ENCODE measurements around the gene ABCD3.
A peak's percentile ranks its signal among the peaks of the same experiment; 100 is the strongest.

Gene ABCD3

DNA sequence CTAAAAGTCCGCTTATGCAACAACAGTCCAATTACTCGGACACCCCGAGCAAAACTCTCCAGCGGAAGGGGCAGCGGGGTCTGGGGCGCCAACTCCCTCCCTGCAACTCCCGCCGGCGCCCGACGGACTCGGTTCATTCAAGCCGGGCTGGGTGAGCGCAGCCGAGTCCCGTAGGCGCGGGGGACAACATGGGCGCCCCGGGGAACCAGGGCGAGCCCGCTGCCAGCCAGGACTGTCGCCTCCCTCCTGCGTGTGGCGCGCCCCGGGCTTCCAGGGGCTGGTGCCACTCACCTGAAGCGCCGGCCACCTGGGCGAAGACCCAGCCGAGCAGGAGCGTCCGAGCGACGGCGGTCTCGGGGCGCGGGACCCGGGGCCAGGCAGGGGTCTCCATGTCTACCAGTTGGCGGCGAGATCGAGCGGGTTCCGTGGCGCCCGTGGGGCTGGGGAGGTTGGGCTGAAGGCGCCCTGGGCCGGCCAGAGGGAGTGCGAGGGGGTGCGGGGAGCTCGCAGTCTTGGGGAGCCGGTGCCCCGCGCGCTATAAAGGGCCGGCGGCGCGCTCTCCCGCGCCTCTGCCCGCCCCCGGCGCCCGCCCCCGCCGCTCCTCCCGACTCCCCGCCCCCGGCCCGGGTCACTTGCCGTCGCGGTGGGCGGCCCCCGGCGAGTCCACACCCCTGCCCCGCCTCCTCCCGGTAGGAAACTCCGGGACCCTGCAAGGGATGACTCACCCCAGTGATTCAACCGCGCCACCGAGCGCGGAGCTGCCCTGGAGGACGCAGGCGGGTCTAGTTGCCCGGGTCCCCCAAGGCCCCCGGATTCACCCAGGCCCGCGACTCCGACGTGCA is 123.3 kb downstream of the ABCD3 start, which contains the start of gene F3:
Gene F3 (minus strand): TSS at position 514 of the 842 bp plus-strand sequence. CDS start 123 bp downstream, at position 391.
- peak; percentile 85 for DNase-seq (ENCODE audit: extremely low read depth, low read depth)
- TF ChIP-seq, protein P1, sequence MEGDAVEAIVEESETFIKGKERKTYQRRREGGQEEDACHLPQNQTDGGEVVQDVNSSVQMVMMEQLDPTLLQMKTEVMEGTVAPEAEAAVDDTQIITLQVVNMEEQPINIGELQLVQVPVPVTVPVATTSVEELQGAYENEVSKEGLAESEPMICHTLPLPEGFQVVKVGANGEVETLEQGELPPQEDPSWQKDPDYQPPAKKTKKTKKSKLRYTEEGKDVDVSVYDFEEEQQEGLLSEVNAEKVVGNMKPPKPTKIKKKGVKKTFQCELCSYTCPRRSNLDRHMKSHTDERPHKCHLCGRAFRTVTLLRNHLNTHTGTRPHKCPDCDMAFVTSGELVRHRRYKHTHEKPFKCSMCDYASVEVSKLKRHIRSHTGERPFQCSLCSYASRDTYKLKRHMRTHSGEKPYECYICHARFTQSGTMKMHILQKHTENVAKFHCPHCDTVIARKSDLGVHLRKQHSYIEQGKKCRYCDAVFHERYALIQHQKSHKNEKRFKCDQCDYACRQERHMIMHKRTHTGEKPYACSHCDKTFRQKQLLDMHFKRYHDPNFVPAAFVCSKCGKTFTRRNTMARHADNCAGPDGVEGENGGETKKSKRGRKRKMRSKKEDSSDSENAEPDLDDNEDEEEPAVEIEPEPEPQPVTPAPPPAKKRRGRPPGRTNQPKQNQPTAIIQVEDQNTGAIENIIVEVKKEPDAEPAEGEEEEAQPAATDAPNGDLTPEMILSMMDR (IDR thresholded peaks at IDR 0.05; ENCODE audit: low read depth, low read length): no peak; the same call in 1 of the 2 replicates

DNA sequence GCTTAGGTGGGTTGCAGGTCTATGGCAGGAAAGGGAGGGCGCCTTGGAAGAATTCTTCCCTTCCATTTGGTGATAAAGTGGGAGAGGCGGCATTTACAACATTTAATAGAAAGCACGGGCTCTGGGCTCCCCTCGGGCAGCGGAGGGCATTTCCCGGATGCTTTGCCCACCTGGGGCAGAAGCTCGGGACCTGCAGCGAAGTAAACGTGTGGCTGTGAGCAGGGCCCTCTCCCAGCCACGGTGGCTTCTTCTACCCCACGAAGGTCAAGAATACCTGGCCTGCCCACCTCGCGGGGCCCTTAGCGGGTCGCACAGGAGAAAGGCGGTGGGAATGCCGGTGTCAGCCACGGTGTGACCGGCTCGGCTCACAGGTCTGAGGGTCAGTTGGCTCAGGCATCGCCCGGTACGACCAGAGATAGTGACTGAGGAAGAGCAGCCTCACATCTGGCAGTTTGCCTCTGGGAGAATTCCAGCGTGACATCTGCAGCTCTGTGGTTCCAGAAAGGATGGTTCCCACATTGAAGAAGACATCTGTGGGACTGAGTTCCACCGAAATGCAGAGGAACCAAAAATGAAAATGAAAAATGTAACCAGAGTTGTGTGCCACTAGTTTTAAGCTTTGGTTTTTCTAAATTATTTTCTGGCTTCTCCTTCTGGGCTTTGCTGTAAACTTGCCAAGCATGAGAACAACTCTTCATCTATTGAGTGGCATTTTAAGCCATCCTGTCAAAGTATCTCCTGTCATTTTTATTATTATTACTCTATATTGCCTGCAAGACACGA is 124.1 kb downstream of the ABCD3 start:
- no peak for DNase-seq (ENCODE audit: extremely low read depth, low read depth)
- TF ChIP-seq, protein P1 (IDR thresholded peaks at IDR 0.05; ENCODE audit: low read depth, low read length): no peak

DNA sequence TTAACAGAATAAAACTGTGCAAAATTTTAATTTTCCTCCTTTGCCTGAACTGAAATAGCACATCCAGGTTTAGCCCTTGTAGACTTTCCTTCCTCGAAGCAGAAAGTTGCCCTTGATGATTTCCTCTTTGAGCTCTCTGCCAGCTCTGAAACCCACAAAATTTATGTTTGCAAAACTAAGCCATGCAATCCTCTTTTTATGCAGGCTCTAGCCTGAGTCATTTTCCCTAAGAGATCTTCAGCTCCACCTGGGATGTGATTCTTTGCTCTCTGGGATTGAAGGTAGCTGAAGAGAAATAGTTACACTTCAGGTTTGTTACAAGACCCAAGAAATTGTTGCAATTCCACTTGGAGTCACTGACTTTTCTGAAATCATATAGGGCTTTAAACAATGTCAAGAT is 124.8 kb downstream of the ABCD3 start:
- no peak for DNase-seq (ENCODE audit: extremely low read depth, low read depth)
- TF ChIP-seq, protein P1 (IDR thresholded peaks at IDR 0.05; ENCODE audit: low read depth, low read length): no peak

- TF ChIP-seq, protein P1 (IDR thresholded peaks at IDR 0.05; ENCODE audit: low read depth, low read length): no peak
- DNase-seq (ENCODE audit: extremely low read depth, low read depth): no peak
Measured at GRCh38 chr1:94543893-94544635, 125.9 kb downstream of the ABCD3 start.

- TF ChIP-seq, protein P1 (IDR thresholded peaks at IDR 0.05; ENCODE audit: low read depth, low read length): peak; percentile 34
- DNase-seq (ENCODE audit: extremely low read depth, low read depth): peak; percentile 56
Measured at GRCh38 chr1:94544706-94545490, 126.7 kb downstream of the ABCD3 start.

- TF ChIP-seq, protein P1 (IDR thresholded peaks at IDR 0.05; ENCODE audit: low read depth, low read length): no peak
- DNase-seq (ENCODE audit: extremely low read depth, low read depth): no peak
Measured at GRCh38 chr1:94549706-94550105, 131.5 kb downstream of the ABCD3 start.
